ENCODE results near the gene EML5.

EML5 gene

GRCh38 chr14:88584451-88584850 is 208.3 kb downstream of the EML5 start (continued):
- peak; percentile 39; the same call in 1 of the 2 replicates for TF ChIP-seq PRDM6 (tag by site-specific recombination; IDR thresholded peaks at IDR 0.05)
- TF ChIP-seq ZIC2 (tag by site-specific recombination; IDR thresholded peaks at IDR 0.05): peak; percentile 18; the same call in 1 of the 2 replicates
- TF ChIP-seq ZNF48 (tag by site-specific recombination; IDR thresholded peaks at IDR 0.05): no peak
- no peak for TF ChIP-seq HOXD13 (CRISPR knock-in tag; IDR thresholded peaks at IDR 0.05; ENCODE audit: borderline replicate concordance)
- TF ChIP-seq ZSCAN18 (tag by site-specific recombination; IDR thresholded peaks at IDR 0.05): no peak

- H3K9me3 ChIP-seq (ENCODE audit: control insufficient read depth, insufficient read depth, low read depth, low read length): no peaks in the 10 kb centered on the region
- POLR2A ChIA-PET: no interaction called here
- no peak overlapping the region for H3K27ac ChIP-seq (ENCODE audit: extremely low read depth, low read depth, low read length)
- H3K4me1 ChIP-seq (ENCODE audit: control insufficient read depth, insufficient read depth, low read length): no peaks in the 10 kb centered on the region
- peaks cover 92 to 97% of the 10 kb centered on the region in 2 experiments for H3K36me3 ChIP-seq (ENCODE audit: control insufficient read depth in 2 of 2, insufficient read depth in 1 of 2, low read length in 2 of 2)
- H3K4me3 ChIP-seq (ENCODE audit: low read depth, low read length): no peak overlapping the region
- CTCF ChIA-PET: interaction anchor here (0.7 kb wide), 1 partner anchor 277 kb away, joined by 3 read pairs; no protein-coding TSS in a partner anchor
- TF ChIP-seq ZNF133 (tag by site-specific recombination; IDR thresholded peaks at IDR 0.05) (no peak), PRDM6 (tag by site-specific recombination; IDR thresholded peaks at IDR 0.05) (no peak), MZF1 (tag by site-specific recombination; IDR thresholded peaks at IDR 0.05; ENCODE audit: borderline replicate concordance) (no peak), ZNF449 (tag by site-specific recombination; IDR thresholded peaks at IDR 0.05) (no peak), ZNF830 (tag by site-specific recombination; IDR thresholded peaks at IDR 0.05; ENCODE audit: low read depth) (no peak), ZNF521 (tag by site-specific recombination; IDR thresholded peaks at IDR 0.05) (no peak), FEZF1 (tag by site-specific recombination; IDR thresholded peaks at IDR 0.05) (no peak), ZNF513 (tag by site-specific recombination; IDR thresholded peaks at IDR 0.05) (no peak), ZNF423 (tag by site-specific recombination; IDR thresholded peaks at IDR 0.05) (no peak), ZNF518A (tag by site-specific recombination; conservative IDR thresholded peaks at IDR 0.05; ENCODE audit: low read depth) (no peak), ZBTB6 (tag by site-specific recombination; IDR thresholded peaks at IDR 0.05) (no peak), ZNF10 (tag by site-specific recombination; IDR thresholded peaks at IDR 0.05) (no peak), ZFP37 (tag by site-specific recombination; IDR thresholded peaks at IDR 0.05) (no peak), ZNF585B (tag by site-specific recombination; IDR thresholded peaks at IDR 0.05) (no peak)
Observed at GRCh38 chr14:88576222-88576621, 216.5 kb downstream of the EML5 start.

Measured in HEK293 (cell line).